Pancreas (tissue), 10 donors: Measurements from ENCODE around the gene GRM7. TPM values are rescaled to one million over a fixed set of nuclear protein-coding genes. Genes with fewer than 3 reads are reported as not detected.

ENCODE experiments used
- ATAC-seq, 4 donors: fragments of 200-7000 bp; cut with Tn5 transposase; one replicate each; pipeline versions ENCODE4 v1.8.0 to v1.9.1; 2020; ENCODE audit warnings: mild to moderate bottlenecking in 4 of 4, moderate library complexity in 4 of 4
- DNase-seq, 6 donors: peaks; one replicate each; pipeline ENCODE4 v3.0.0-alpha.2; 2020
- FAIRE-seq: peaks from 2 replicates; lab custom pipeline; 2012; peaks lifted over from hg19 to GRCh38; lab: Jason Lieb, UNC
- H3K27ac ChIP-seq, 4 donors: fragments of 200-600 bp; sonication (generic); 1 replicate in 3 of 4; 2 replicates in 1 of 4; pipeline versions ENCODE4 v1.5.0 to v1.8.0; 2020
- H3K27me3 ChIP-seq, 4 donors: fragments of 200-600 bp; one replicate each; pipeline ENCODE4 v1.8.0; 2021
- H3K36me3 ChIP-seq, 3 donors: fragments of 200-600 bp; sonication (generic) in 1 of 3; one replicate each; pipeline versions ENCODE4 v1.5.0 to v1.8.0; 2020 to 2021
- H3K4me1 ChIP-seq, 3 donors: fragments of 200-600 bp; one replicate each; pipeline ENCODE4 v1.8.0; 2021
- H3K4me3 ChIP-seq, 4 donors: fragments of 200-600 bp; sonication (generic) in 2 of 4; one replicate each; pipeline versions ENCODE4 v1.5.0 to v1.8.0; 2020 to 2021
- H3K9me3 ChIP-seq, 4 donors: fragments of 200-600 bp; one replicate each; pipeline ENCODE4 v1.8.0; 2021
- WGBS, 2 donors: extraction: QIAGEN DNeasy Blood & Tissue Kit; methylation state at CpG; one replicate each; pipeline ENCODE4 v1.1.7; 2013; 5-methylcytosine and 5-hydroxymethylcytosine counted together
- intact Hi-C, 3 donors: fragments of 100-400 bp; cut with DNase I; formaldehyde crosslinking; loops; one replicate each; pipeline versions ENCODE4 v1.11.1 to v1.14.2; 2022
- polyA plus RNA-seq, 2 donors: library from polyadenylated mRNA; stranded (reverse); fragments of 200-250 nt; gene quantifications; one replicate each; pipeline ENCODE4 v1.2.3, GENCODE V29; 2013
- total RNA-seq, 6 donors: library from RNA; stranded (reverse); fragmentation: NEBNext Ultra II Directional in 4 of 6; extraction: Animal tissue kit (Norgen Biotek cat#: 25700) in 4 of 6; gene quantifications; one replicate each; pipeline versions ENCODE4 v1.2.1 to v1.2.4, GENCODE V29; 2021 to 2023
- TF ChIP-seq, protein P1 (sequence below), 4 donors: fragments of 200-600 bp; sonication (generic) in 3 of 4; IDR thresholded peaks; one replicate each; pipeline versions ENCODE4 v1.5.0 to v1.8.0; 2021; ENCODE audit warnings: antibody characterized with exemption in 4 of 4
- donor health status: healthy with polysubstance abuse.
- donor health status: DM: no; HTN: no; CAD: no; lungs with moderate emphysema.
- donor health status: DM: no; HTN: no; CAD: no.
- donor health status: control.
- donor health status: control.
- donor health status: Bipolar disorder and iron deficiency.
- donor health status: DM: yes; HTN: yes; CAD: no.
- donor health status: DM: no; HTN: no; CAD: no.
- donor health status: DM: no; HTN: no; CAD: no.
- donor health status: DM: yes; HTN: yes; CAD: no.

Gene GRM7
- total and polyA plus RNA-seq, 8 donors = 0.03 to 0.28 (median 0.18) TPM; not detected in 4

DNA sequence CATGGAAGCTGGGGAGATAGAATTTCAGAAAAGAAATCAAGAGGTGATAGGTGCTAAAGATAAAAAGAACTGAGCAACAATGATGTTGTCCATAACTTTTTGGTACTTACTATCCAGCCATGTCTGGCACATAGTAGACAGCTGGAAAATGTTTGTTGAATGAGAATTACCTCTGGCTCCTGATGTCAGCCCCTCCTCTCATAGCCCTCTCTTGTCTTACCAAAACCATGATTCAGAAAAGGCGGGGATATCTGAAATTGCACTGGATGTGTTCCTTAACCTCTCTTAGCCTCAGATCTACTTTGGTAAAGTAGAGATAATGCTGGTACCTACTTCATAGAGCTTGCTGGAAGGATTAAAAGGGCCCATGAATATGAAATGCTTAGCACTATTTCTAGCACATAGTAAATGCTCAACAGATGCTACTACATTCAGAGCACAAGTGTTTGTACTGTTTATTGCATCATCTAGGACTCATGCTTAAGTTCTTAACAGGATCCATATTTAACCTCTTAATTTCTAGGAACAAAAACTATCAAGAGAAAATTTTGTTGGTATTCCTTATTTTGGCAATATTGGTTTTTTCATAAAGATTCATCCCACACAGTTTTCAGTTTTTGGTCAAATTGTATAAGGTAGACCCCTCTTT, 859.9 kb downstream of the GRM7 start:
- ATAC-seq = no peak
- Histone ChIP-seq H3K9me3 (no peaks in the 10 kb centered on the region), H3K27me3 (no peaks in the 10 kb centered on the region), H3K4me3 (no peak overlapping the region), H3K27ac (no peak overlapping the region), H3K4me1 (no peaks in the 10 kb centered on the region), H3K36me3 (no peaks in the 10 kb centered on the region)
- intact Hi-C loops = no loop called here
- 71 to 78% methylated on average over 1 of the region's 1 CpG for WGBS, 2 donors
- no peak for FAIRE-seq
- TF ChIP-seq, protein P1, sequence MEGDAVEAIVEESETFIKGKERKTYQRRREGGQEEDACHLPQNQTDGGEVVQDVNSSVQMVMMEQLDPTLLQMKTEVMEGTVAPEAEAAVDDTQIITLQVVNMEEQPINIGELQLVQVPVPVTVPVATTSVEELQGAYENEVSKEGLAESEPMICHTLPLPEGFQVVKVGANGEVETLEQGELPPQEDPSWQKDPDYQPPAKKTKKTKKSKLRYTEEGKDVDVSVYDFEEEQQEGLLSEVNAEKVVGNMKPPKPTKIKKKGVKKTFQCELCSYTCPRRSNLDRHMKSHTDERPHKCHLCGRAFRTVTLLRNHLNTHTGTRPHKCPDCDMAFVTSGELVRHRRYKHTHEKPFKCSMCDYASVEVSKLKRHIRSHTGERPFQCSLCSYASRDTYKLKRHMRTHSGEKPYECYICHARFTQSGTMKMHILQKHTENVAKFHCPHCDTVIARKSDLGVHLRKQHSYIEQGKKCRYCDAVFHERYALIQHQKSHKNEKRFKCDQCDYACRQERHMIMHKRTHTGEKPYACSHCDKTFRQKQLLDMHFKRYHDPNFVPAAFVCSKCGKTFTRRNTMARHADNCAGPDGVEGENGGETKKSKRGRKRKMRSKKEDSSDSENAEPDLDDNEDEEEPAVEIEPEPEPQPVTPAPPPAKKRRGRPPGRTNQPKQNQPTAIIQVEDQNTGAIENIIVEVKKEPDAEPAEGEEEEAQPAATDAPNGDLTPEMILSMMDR (IDR thresholded peaks at IDR 0.05) = no peak
- DNase-seq = no peak

DNA sequence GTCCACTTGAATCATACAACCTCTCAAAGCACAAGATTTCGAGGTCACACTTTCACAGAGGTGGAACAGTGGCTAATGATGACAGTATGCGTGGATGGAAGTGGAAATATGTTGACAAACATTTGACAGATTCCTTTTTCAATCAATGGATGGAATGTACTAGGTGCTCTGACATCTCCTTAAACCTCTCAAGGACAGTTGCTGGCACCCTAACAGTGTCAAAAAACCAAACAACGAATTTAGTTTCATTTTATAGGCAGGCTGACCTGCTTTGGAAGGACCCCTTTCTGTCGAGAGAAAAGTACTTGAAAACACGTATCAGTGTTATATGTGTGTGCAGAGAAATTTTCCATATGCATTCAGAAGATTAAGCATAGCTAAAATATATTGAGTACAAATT, 861.0 kb downstream of the GRM7 start:
- no peak overlapping the region for H3K4me3 ChIP-seq
- TF ChIP-seq, protein P1 (IDR thresholded peaks at IDR 0.05) = no peak
- WGBS, 2 donors = 64 to 80% methylated on average over 5 of the region's 5 CpGs
- ATAC-seq (no peak), DNase-seq (no peak), FAIRE-seq (no peak)
- no peaks in the 10 kb centered on the region for H3K27me3 ChIP-seq
- no peaks in the 10 kb centered on the region for H3K9me3 ChIP-seq
- H3K4me1 ChIP-seq = no peaks in the 10 kb centered on the region
- no peaks in the 10 kb centered on the region for H3K36me3 ChIP-seq
- intact Hi-C loops = no loop called here
- H3K27ac ChIP-seq = no peak overlapping the region

DNA sequence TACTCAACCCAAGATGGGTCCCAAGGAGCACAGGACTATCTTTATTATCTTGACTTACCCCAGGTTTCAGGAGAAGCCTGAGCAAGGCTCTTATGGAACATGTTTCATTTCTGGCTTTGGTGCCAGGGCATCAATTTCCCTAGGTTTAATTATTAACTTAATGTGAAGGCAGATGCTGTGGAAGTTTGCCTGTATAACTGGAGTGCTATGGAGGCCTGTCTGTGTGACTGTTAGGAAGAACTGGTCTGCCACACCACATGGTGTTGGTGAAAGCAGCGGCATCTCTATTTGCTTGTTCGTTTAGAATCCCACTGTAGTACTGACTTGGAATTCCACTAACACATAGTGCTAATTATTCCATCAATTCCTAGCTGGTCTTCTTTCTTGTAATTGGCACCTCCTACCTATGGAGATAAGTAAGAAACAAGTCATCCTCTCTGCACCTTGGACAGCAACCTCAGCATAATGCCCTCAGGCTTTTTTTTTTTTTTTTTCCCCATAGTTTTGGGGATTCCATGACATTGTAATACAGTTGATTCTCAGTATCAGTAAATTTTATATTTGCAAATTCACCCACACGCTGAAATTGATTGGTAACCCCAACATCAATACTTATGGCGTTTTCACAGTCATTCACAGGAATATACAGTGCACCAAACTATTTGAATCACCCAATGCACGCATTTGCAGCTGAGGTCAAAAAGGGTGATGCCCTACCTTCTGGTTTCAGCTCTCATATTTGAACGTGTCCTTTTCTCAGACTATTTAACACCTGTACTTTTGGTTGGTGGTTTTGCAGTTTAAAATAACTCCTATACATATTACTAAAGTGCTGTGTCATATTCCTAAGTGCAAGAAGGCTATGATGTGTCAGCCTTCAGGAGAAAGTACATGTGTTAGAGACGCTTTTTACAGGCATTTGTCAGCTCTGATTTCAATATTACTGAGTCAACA, 867.9 kb downstream of the GRM7 start:
- no peaks in the 10 kb centered on the region for H3K36me3 ChIP-seq
- no peaks in the 10 kb centered on the region for H3K4me1 ChIP-seq
- no peak for DNase-seq
- no peak overlapping the region for H3K27ac ChIP-seq
- FAIRE-seq = no peak
- no peak overlapping the region for H3K4me3 ChIP-seq
- ATAC-seq = peak in 3 of 4 donors; percentile 33 to 63 (median 60)
- WGBS, 2 donors = 65 to 70% methylated on average over 7 of the region's 7 CpGs
- TF ChIP-seq, protein P1 (IDR thresholded peaks at IDR 0.05) = no peak
- intact Hi-C loops = no loop called here
- H3K9me3 ChIP-seq = no peaks in the 10 kb centered on the region
- no peaks in the 10 kb centered on the region for H3K27me3 ChIP-seq

DNA sequence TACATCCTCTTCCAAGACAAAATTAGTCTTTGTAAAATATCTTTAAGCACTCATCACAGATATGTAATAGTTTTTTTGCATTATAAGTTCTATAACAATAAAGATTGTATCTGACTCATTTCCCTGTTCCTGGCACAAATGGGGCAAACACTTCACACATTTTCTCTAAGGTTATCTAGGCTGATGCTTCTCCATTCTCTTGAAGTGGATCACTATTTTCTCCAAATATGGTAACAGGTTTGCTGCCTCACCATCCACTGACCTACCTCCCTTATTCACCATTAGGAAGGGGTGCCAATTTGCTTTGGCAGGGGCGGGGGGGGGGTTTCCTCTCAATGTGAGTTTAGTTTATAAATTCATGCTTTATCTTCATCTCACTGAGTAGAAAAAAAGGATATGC, 873.0 kb downstream of the GRM7 start:
- H3K4me1 ChIP-seq = no peaks in the 10 kb centered on the region
- H3K27me3 ChIP-seq = no peaks in the 10 kb centered on the region
- ATAC-seq (no peak), DNase-seq (no peak), FAIRE-seq (no peak)
- no peak overlapping the region for H3K27ac ChIP-seq
- intact Hi-C loops = no loop called here
- no peaks in the 10 kb centered on the region for H3K9me3 ChIP-seq
- H3K36me3 ChIP-seq = no peaks in the 10 kb centered on the region
- 35 to 42% methylated on average over 1 of the region's 1 CpG for WGBS, 2 donors
- no peak overlapping the region for H3K4me3 ChIP-seq
- TF ChIP-seq, protein P1 (IDR thresholded peaks at IDR 0.05) = no peak
